Transverse colon (tissue), 4 donors: Measurements from ENCODE around the gene TEX44. TPM values are rescaled to one million over a fixed set of nuclear protein-coding genes. Genes with fewer than 3 reads are reported as not detected.

Source experiments
- DNase-seq: peaks from one replicate; pipeline ENCODE4 v3.0.0-alpha.2; 2019
- H3K27ac ChIP-seq, 4 donors: fragments of 200-600 bp; sonication (generic); 2 replicates each; pipeline ENCODE4 v1.5.1; 2016 to 2018; ENCODE audit warnings: inconsistent platforms in 4 of 4
- H3K27me3 ChIP-seq: fragments of 200-600 bp; sonication (generic); 2 replicates; pipeline ENCODE4 v1.5.1; 2017; ENCODE audit warnings: inconsistent platforms
- H3K36me3 ChIP-seq, 4 donors: fragments of 200-600 bp; sonication (generic); 2 replicates each; pipeline ENCODE4 v1.5.1; 2017 to 2019; ENCODE audit warnings: inconsistent platforms in 4 of 4
- H3K4me1 ChIP-seq, 4 donors: fragments of 200-600 bp; sonication (generic); 2 replicates each; pipeline ENCODE4 v1.5.1; 2017 to 2020; ENCODE audit warnings: inconsistent platforms in 4 of 4
- H3K4me3 ChIP-seq, 4 donors: fragments of 200-600 bp; sonication (generic); 1 replicate in 1 of 4; 2 replicates in 3 of 4; pipeline versions ENCODE4 v1.5.1 to v1.6.1; 2017 to 2019; ENCODE audit warnings: inconsistent platforms in 4 of 4
- H3K9me3 ChIP-seq, 2 donors: fragments of 200-600 bp; sonication (generic); 2 replicates each; pipeline ENCODE4 v1.5.1; 2017 to 2019; ENCODE audit warnings: inconsistent platforms in 2 of 2
- CTCF ChIP-seq, 5 experiments: fragments of 200-600 bp in 3 of 5; fragments of 450-650 bp in 2 of 5; sonication (generic) in 3 of 5; IDR thresholded peaks; 1 replicate in 2 of 5; 2 replicates in 3 of 5; pipeline ENCODE4 v1.5.1; 2016 to 2017; ENCODE audit warnings: antibody characterized with exemption in 5 of 5, inconsistent platforms in 3 of 5, mild to moderate bottlenecking in 2 of 5, moderate library complexity in 1 of 5
- EP300 ChIP-seq: sonication (generic); formaldehyde crosslinking; IDR thresholded peaks from one replicate; pipeline ENCODE4 v1.6.1; 2017; ENCODE audit warnings: antibody characterized with exemption, low read depth
- POLR2A ChIP-seq: fragments of 450-650 bp; IDR thresholded peaks from one replicate; pipeline ENCODE4 v1.6.1; 2016; ENCODE audit warnings: antibody characterized with exemption, mild to moderate bottlenecking, moderate library complexity
- POLR2AphosphoS5 ChIP-seq, 3 donors: sonication (generic); formaldehyde crosslinking; IDR thresholded peaks; one replicate each; pipeline ENCODE4 v1.6.1; 2016; ENCODE audit warnings: antibody characterized with exemption in 3 of 3
- WGBS, 2 donors: methylation state at CpG; one replicate each; pipeline ENCODE4 v1.1.5; 2018; ENCODE audit warnings: low coverage in 1 of 2; 5-methylcytosine and 5-hydroxymethylcytosine counted together
- in situ Hi-C, 4 donors: fragments of 200-750 bp; cut with MboI; loops; one replicate each; pipeline versions ENCODE4 v1.15.0 to v1.15.1; 2017; ENCODE audit warnings: low sequenced_read_pairs in 3 of 4, low pct_ligation_motif_present in 1 of 4, low pct_unique_long_range_greater_than_20kb in 1 of 4
- intact Hi-C: fragments of 100-400 bp; cut with DNase I; formaldehyde crosslinking; loops from one replicate; pipeline ENCODE4 v1.15.1; 2023; ENCODE audit warnings: low total_unique reads
- total RNA-seq, 4 donors: library from RNA; depleted of rRNA; stranded (reverse); fragments of >200 nt; gene quantifications; one replicate each; pipeline ENCODE4 v1.1.0, GENCODE V29; 2016

The TEX44 gene
- total RNA-seq, 4 donors from 2014 or later, result not detected

DNA sequence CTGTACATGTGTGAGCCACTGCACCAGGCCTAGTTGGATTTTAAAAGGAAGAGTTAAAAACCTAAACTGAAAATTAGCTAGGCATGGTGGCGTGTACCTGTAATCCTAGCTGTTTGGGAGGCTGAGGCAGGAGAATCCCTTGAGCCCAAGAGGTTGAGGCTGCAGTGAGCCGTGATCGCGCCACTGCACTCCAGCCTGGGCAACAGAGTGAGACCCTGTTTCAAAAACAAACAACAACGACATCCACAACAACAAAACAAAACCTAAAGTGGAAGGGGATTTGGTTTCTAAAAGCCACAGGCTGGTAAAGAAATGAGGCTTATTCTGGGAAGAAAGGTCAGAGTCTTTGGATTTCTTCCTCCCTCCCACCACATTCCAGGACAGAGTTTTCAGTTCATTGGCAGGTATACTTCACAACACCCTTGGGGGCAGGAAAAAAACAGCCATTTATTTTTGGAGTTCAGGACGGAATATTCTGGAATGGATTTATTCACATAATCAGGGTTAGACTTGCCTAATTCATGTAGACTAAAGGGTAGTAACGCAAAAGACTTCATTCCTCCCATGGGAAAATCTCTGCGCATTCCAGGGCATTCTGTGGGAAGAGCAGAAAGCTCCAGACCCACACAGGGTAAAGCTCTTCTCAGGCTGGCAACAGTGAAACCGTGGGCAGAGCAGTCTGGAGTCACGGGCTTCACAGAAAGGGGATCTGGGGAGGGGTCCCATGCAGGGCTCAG is 34.9 kb downstream of the TEX44 start:
- TF ChIP-seq CTCF (IDR thresholded peaks at IDR 0.05) (no peak), POLR2A (no peak), EP300 (no peak), POLR2AphosphoS5 (IDR thresholded peaks at IDR 0.05) (no peak)
- H3K36me3 ChIP-seq, result no peaks in the 10 kb centered on the region
- intact Hi-C loops (no loop called here), in situ Hi-C loops (no loop called here)
- 72 to 82% methylated on average over 8 to 10 of the region's 10 CpGs for WGBS, 2 donors
- H3K27ac ChIP-seq, result peak overlapping the region; percentile 3 to 35 (median 9)
- H3K9me3 ChIP-seq, result no peaks in the 10 kb centered on the region
- DNase-seq, result no peak
- no peaks in the 10 kb centered on the region for H3K27me3 ChIP-seq
- peaks cover 0 to 6% (median 0%) of the 10 kb centered on the region in 4 donors for H3K4me1 ChIP-seq
- no peak overlapping the region for H3K4me3 ChIP-seq

- WGBS, 2 donors, result 70 to 76% methylated on average over 9 to 14 of the region's 14 CpGs
- Histone ChIP-seq H3K4me1 (peaks cover 0 to 10% (median 5%) of the 10 kb centered on the region in 4 donors), H3K4me3 (no peak overlapping the region), H3K36me3 (no peaks in the 10 kb centered on the region), H3K27me3 (no peaks in the 10 kb centered on the region), H3K9me3 (no peaks in the 10 kb centered on the region), H3K27ac (peak overlapping the region in 2 of 4 donors; percentile 28 to 51)
- DNase-seq, result no peak
- in situ Hi-C loops, result no loop called here
- TF ChIP-seq POLR2AphosphoS5 (IDR thresholded peaks at IDR 0.05) (peak in 1 of 3 donors; percentile 15), CTCF (IDR thresholded peaks at IDR 0.05) (no peak)
- intact Hi-C loops, result no loop called here
Observed at GRCh38 chr2:231632559-231633142, 40.0 kb downstream of the TEX44 start.

- in situ Hi-C loops, result no loop called here
- Histone ChIP-seq H3K4me3 (no peak overlapping the region), H3K4me1 (peaks cover 0 to 7% (median 5%) of the 10 kb centered on the region in 4 donors), H3K36me3 (no peaks in the 10 kb centered on the region), H3K27me3 (no peaks in the 10 kb centered on the region), H3K9me3 (no peaks in the 10 kb centered on the region), H3K27ac (peak overlapping the region in 2 of 4 donors; percentile 28 to 51)
- no peak for TF ChIP-seq POLR2AphosphoS5 (IDR thresholded peaks at IDR 0.05)
- no peak for TF ChIP-seq POLR2A
- no peak for TF ChIP-seq EP300
- TF ChIP-seq CTCF (IDR thresholded peaks at IDR 0.05), result no peak
- intact Hi-C loops, result no loop called here
- 78 to 86% methylated on average over 8 to 13 of the region's 13 CpGs for WGBS, 2 donors
- DNase-seq, result no peak
Observed at GRCh38 chr2:231633241-231633976, 40.7 kb downstream of the TEX44 start.

GRCh38 chr2:231634412-231634811 is 41.7 kb downstream of the TEX44 start:
- intact Hi-C loops (no loop called here), in situ Hi-C loops (no loop called here)
- Histone ChIP-seq H3K4me1 (peaks cover 0 to 7% (median 5%) of the 10 kb centered on the region in 4 donors), H3K27ac (peak overlapping the region in 3 of 4 donors; percentile 13 to 62 (median 44)), H3K4me3 (no peak overlapping the region), H3K27me3 (no peaks in the 10 kb centered on the region), H3K9me3 (no peaks in the 10 kb centered on the region), H3K36me3 (no peaks in the 10 kb centered on the region)
- 97% methylated on average over 2 of the region's 2 CpGs; no CpG with 5 or more reads in 1 of the 2 donors for WGBS, 2 donors
- DNase-seq, result no peak
- no peak for TF ChIP-seq EP300
- no peak for TF ChIP-seq CTCF (IDR thresholded peaks at IDR 0.05)
- no peak for TF ChIP-seq POLR2AphosphoS5 (IDR thresholded peaks at IDR 0.05)
- no peak for TF ChIP-seq POLR2A
